H54 (cell line): ENCODE measurements around the gene OBSL1.

Experiments
- DNase-seq: peaks from one replicate; pipeline ENCODE4 v3.0.0; 2011; ENCODE audit warnings: low spot score, mixed read lengths; ENCODE audit not compliant: insufficient read length
- FAIRE-seq: peaks from 3 replicates; lab custom pipeline; 2011; peaks lifted over from hg19 to GRCh38; lab: Jason Lieb, UNC
- POLR2A ChIP-seq: IDR thresholded peaks from 2 replicates; pipeline ENCODE4 v1.6.1; 2011; ENCODE audit warnings: low read depth, mild to moderate bottlenecking, low read length

Gene OBSL1

DNA sequence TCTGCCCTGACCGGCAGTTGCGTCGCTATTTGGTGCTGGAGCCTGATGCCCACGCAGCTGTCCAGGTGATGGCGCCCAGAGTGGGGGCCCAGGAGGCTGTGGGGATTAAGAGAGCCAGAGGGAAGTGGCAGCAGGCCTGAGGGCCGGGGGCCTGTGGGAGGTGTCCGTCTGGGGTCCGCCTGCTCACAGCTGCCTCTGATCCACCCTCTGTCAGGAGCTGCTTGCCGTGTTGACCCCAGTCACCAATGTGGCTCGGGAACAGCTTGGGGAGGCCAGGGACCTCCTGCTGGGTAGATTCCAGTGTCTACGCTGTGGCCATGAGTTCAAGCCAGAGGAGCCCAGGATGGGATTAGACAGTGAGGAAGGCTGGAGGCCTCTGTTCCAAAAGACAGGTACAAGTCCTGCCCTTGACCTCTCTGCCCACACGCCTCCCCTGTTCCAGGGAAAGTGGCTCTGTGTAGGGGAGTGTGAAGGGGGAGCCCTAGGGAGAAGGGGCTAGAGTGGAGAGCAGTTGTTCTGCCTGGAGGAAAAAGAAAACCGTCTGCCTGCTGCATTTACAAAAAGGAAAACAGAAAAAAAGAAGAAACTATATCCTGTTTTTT, 37.9 kb upstream of the OBSL1 start:
- FAIRE-seq (no peak), DNase-seq (no peak)
- TF ChIP-seq POLR2A = no peak

DNA sequence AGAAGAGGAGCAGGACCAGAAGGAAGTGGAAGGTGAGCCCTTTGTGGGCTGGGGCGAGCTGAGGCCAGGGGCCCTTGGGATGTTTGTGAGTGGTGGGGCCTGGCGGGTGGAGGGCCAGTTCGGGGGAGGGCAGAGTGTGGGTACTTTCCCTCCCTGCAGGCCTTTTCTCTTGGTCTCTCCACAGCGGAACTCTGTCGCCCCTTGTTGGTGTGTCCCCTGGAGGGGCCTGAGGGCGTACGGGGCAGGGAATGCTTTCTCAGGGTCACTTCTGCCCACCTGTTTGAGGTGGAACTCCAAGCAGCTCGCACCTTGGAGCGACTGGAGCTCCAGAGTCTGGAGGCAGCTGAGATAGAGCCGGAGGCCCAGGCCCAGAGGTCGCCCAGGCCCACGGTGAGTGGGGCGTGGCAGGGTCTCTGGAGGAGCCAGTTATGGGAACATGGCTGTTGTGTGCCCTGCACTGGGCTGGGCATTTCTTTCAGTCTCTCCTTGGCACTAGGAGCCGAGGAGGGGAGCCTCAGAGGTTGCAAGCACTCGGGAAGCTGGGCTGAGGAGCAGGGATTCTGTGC, 37.1 kb upstream of the OBSL1 start:
- FAIRE-seq (no peak), DNase-seq (no peak)
- TF ChIP-seq POLR2A = no peak

DNA sequence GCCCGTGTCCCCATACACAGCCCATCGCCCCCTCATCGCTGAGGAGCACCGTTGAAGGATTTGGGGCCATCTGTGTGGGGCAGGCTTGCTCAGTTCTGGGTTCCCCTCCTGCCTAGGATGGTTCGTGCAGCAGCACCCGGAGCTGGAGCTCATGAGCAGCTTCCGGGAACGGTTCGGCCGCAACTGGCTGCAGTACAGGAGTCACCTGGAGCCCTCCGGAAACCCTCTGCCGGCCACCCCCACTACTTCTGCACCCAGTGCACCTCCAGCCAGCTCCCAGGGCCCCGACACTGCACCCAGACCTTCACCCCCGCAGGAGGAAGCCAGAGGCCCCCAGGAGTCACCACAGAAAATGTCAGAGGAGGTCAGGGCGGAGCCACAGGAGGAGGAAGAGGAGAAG, 36.6 kb upstream of the OBSL1 start:
- no peak for TF ChIP-seq POLR2A
- FAIRE-seq = no peak
- no peak for DNase-seq

DNA sequence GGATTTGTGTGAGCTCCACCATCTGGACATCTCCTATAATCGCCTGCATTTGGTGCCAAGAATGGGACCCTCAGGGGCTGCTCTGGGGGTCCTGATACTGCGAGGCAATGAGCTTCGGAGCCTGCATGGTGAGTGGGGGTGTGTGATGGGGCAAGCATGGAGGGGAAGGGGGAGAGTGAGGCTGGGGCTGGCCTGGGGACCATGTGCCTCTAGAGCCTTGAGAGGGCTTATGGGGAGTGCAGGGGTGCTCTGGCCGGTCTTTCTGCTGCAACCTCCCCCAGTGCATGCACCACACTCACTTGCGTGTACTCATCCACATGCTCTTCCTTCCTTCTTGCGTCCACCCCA, 34.2 kb upstream of the OBSL1 start:
- TF ChIP-seq POLR2A = no peak
- DNase-seq (no peak), FAIRE-seq (no peak)

DNA sequence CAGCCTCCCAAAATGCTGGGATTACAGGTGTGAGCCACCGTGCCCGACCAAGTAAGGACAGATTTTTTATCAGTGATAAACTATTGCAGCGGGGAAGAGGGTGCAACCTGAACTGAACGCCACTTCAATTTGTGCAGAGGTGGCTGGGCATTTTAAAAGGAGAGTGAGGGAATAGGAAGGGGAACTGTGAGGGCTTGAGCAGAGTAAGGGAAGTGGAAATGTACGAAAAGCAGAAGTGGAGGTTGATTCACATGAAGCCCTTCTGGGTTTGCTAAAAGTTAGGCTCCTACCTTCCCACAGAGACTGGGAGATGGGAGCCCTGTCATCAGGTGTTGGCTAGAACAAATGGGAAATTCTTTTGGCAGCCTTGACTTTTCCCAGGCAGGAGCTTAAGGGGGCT, 32.4 kb upstream of the OBSL1 start:
- FAIRE-seq (no peak), DNase-seq (no peak)
- TF ChIP-seq POLR2A = no peak

DNA sequence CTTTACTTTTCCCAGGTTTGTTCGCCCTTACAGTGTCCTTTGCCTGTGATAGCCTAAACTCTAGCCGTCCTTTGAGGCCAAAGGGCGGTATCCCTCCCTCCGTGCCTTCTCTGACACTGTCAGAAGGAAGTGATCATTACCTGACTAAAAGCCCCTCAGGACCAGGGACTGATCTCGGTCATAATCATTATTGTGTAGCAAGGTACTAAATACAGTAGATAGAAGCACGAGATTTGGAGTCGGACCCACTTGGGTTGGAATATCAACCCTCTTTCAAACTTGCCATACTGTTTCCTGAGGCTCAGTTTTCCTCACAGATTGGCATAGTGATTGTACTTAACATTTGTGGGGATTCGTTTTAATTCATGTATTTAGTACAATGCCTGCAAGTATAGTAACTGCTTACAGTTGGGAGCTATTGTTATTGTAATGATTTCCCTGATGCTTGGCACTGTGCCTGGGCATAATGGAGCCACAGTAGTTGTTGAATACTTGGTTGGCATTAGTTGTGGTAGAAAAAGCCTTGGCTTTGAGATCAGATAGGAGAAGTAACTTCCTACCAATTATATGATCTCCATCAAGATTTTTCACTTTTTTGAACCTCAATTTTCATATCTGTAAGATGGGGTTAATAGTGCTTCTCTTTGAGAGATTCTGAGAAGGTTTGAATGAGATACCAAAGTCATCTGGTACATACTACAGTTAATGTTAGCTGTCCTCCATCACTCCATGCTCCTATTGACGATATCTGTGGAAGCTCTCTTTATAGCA, 27.2 kb upstream of the OBSL1 start:
- no peak for TF ChIP-seq POLR2A
- DNase-seq (no peak), FAIRE-seq (no peak)

DNA sequence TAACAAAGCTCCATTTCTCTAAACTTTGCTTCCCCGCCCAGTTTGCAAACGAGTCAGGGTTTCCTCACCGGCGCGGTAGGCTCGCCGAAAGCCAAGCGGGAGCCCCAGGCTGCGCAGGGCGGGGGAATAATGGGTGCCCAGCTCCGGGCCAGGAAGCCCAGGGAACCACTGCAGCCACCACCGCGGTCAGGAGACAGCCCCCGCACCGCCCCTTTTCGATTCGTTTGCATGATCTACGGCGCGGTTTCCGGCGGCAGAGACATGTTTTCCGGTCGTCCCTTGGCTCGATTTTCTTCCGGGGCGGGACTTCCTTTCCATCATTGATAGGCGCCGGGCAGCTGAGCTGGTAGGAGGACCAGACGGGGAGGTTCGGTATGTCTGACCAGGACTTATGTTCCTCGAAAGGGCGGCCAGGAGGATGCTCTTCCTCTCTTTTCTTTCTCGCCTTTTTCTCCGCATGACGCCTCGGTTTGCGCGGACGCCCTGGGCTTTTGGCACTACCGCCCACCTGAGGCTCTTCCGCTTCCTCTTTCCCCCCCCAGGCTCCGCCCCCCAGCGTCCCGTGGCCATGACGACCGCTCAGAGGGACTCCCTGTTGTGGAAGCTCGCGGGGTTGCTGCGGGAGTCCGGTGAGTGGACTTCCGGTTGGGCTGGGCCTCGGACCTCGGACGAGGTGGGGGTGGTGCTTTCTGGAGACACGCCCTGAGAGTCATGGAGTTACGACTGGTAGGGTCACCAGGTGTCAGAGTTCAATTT, 26.4 kb upstream of the OBSL1 start, which contains the start of gene STK11IP:
Gene STK11IP, plus strand, starts transcription at position 306 of the 756 bp plus-strand sequence. Its CDS starts 263 bp downstream, at position 569.
- TF ChIP-seq POLR2A = peak; percentile 80
- peak; percentile 61 for FAIRE-seq

DNA sequence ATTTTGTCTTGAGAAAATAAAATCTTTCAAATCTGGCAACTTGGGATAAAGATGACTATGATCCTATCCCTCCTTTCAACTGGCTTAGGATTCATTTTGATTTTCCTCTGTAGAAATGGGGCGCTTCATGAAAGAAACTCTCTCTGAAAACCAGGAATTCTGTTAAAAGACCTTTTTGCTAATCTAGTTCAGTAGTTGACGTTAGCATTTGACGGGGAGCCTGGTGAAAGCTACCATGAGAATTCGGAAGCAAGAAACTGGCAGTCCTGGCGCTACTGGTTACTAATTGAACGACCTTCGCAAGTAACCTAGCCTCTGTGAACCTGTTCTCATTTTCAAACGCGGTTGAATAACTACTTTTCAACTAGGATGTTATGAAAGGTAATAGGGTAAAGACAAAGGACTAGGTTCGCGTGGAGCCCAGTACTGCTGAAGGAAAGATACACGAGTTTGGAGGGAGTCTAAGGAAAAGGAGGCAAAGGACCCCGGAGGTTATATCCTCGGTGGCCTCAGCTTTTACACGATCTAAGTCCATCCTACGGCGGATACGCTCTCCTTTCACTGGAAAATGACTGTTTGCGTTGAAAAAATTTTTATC, 25.7 kb upstream of the OBSL1 start:
- no peak for DNase-seq
- no peak for FAIRE-seq
- TF ChIP-seq POLR2A = no peak

More for the DNA sequence above, 26.4 kb upstream of the OBSL1 start, which contains the start of gene STK11IP:
- peak; percentile 99 for DNase-seq

DNA sequence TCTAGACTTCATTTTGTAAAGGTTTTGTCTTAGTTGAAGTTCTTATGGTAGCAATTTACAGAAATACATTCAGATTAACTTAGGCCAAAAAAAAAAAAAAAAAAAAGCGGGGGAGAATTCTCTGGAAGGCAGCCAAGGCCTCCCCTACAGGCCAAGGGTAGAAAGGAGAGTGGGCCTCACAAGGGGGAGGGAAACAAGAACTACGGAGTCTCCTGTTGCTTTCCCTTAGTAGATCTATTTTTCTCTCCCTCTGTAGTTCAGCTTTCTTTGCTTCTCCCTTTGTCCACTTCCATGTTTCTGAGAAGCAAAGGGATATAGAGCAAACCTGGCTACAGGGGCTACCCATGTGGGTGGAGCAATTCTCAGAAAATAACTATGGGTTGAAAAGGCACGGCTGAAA, 23.9 kb upstream of the OBSL1 start:
- TF ChIP-seq POLR2A = no peak
- FAIRE-seq (no peak), DNase-seq (no peak)

DNA sequence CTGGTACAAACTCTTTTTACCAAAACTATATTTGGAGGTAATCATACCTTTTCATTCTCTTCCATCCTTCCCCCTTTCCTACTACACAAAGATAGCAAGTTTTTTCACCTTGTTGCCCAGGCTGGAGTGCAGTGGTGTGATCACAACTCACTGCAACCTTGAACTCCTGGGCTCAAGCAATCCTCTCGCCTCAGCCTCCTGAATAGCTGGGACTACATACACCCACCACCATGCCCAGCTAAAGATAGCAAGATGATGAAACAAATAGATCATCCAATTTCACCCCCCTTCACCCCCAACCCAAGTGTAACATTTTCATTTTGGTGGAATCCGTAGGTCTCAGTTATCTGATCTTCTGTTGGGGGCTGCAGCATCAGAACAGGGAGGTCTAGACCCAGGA, 21.8 kb upstream of the OBSL1 start:
- no peak for TF ChIP-seq POLR2A
- no peak for FAIRE-seq

DNA sequence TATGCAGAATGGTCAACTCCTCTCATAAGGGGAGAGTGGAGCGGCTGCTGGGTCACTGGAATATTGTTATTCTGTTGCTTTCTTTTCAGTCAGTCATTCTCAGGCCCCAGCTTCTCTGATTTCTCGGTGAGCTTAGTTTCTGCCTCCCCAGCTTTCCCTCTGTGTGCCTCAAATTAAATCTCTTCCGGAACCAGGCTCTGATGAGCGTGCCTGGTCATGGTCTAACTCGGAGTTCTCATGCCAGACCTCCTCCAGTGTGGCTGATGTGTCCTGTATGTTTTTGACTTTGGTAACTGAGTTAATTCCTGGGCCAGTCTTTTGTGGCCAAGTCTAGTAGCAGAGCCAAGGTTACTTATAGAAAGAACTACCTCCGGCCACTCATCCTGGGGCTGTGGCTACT, 21.4 kb upstream of the OBSL1 start:
- FAIRE-seq (no peak), DNase-seq (no peak)
- TF ChIP-seq POLR2A = no peak

More for the DNA sequence above, 21.8 kb upstream of the OBSL1 start:
- DNase-seq = no peak

DNA sequence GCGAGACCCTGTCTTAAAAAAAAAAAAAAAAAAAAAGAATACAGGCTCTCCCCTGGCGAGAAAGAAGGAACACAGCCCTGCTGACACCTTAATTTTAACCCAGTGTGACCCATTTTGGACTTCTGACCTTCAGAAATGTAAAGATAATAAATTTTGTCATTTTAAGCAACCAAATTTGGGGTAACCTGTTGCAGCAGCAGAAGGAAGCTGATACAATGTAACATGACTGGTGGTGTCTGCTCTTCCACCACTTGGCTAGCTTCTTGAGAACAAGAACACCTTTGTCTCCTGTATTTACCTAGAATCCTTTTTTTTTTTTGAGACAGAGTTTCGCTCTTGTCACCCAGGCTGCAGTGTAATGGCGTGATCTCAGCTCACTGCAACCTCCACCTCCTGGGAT, 19.8 kb upstream of the OBSL1 start:
- DNase-seq (no peak), FAIRE-seq (no peak)
- no peak for TF ChIP-seq POLR2A

DNA sequence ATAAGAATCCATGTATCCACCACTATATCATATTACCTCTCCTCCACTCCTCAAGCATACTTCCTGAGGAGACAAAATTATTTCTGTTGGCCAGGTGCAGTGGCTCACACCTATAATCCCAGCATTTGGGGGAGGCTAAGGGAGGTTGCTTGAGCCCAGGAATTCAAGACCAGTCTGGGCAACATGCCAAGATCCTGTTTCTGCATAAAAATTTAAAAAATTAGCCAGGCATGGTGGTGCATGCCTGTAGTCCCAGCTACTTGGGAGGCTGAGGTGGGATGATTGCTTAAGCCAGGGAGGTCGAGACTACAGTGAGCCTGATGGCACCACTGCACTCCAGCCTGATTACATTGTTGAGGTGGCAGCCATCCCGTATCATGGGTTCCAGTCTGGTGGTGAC, 10.0 kb upstream of the OBSL1 start:
- DNase-seq (no peak), FAIRE-seq (no peak)
- no peak for TF ChIP-seq POLR2A
